HG03378 (cell line): ENCODE results near the gene OR11H7.
"Not testable (repeated sequence)": the region's sequence is repeated elsewhere in the genome, so short reads cannot be mapped to it uniquely, and the experiment has no call there.

Experiments
- ATAC-seq: cut with Tn5 transposase; IDR thresholded peaks from one replicate; pipeline ENCODE4 v1.9.1; 2021; ENCODE audit warnings: mild to moderate bottlenecking, moderate library complexity; ENCODE audit not compliant: unreplicated experiment

OR11H7 gene

GRCh38 chr14:20228681-20229080 is at the start of gene OR11H7:
OR11H7 (plus strand) TSS chr14:20228981.
- ATAC-seq, result no peak

GRCh38 chr14:20179218-20179617 is 49.6 kb upstream of the OR11H7 start:
- ATAC-seq, result no peak

- ATAC-seq, result no peak
Observed at GRCh38 chr14:20179880-20180279, 48.9 kb upstream of the OR11H7 start.

GRCh38 chr14:20180486-20180885 is 48.3 kb upstream of the OR11H7 start:
- ATAC-seq, result no peak

GRCh38 chr14:20184181-20184580 is 44.6 kb upstream of the OR11H7 start:
- no peak for ATAC-seq

- no peak for ATAC-seq
Observed at GRCh38 chr14:20190596-20190995, 38.2 kb upstream of the OR11H7 start, which contains the start of gene OR11G2. OR11G2 (plus strand) TSS chr14:20190896; CDS start chr14:20197438, 6,542 bp downstream.

GRCh38 chr14:20191396-20191795 is 37.4 kb upstream of the OR11H7 start:
- ATAC-seq, result no peak

- no peak for ATAC-seq
Observed at GRCh38 chr14:20194101-20194500, 34.7 kb upstream of the OR11H7 start.

- not testable (repeated sequence) for ATAC-seq
Observed at GRCh38 chr14:20195170-20195569, 33.6 kb upstream of the OR11H7 start.

GRCh38 chr14:20195911-20196310 is 32.9 kb upstream of the OR11H7 start:
- ATAC-seq, result no peak

GRCh38 chr14:20197459-20197858 is 31.3 kb upstream of the OR11H7 start:
- ATAC-seq, result no peak

- no peak for ATAC-seq
Observed at GRCh38 chr14:20198991-20199390, 29.8 kb upstream of the OR11H7 start.

GRCh38 chr14:20204721-20205120 is 24.1 kb upstream of the OR11H7 start:
- ATAC-seq, result no peak

GRCh38 chr14:20209595-20209994 is 19.2 kb upstream of the OR11H7 start:
- no peak for ATAC-seq

GRCh38 chr14:20212406-20212805 is 16.4 kb upstream of the OR11H7 start:
- ATAC-seq, result not testable (repeated sequence)

GRCh38 chr14:20215196-20215595 is 13.6 kb upstream of the OR11H7 start:
- ATAC-seq, result no peak

- no peak for ATAC-seq
Observed at GRCh38 chr14:20219033-20219432, 9.7 kb upstream of the OR11H7 start.

GRCh38 chr14:20223410-20223809 is 5.4 kb upstream of the OR11H7 start, which contains the start of gene OR11H6:
OR11H6 (plus strand) TSS chr14:20223710; CDS start chr14:20223710, 0 bp downstream.
- ATAC-seq, result no peak

- ATAC-seq, result not testable (repeated sequence)
Observed at GRCh38 chr14:20235415-20235814, 6.6 kb downstream of the OR11H7 start.

GRCh38 chr14:20247646-20248246 is 19.0 kb downstream of the OR11H7 start:
- no peak for ATAC-seq

- no peak for ATAC-seq
Observed at GRCh38 chr14:20262642-20263128, 33.9 kb downstream of the OR11H7 start.

- ATAC-seq, result not testable (repeated sequence)
Observed at GRCh38 chr14:20264361-20264760, 35.6 kb downstream of the OR11H7 start.

- no peak for ATAC-seq
Observed at GRCh38 chr14:20274062-20274461, 45.3 kb downstream of the OR11H7 start.
